HG02759 (cell line): Measurements from ENCODE around the gene SCN4B.

Experiments used
- ATAC-seq: cut with Tn5 transposase; IDR thresholded peaks from one replicate; pipeline ENCODE4 v1.9.1; 2021; ENCODE audit warnings: mild to moderate bottlenecking, moderate library complexity; ENCODE audit not compliant: unreplicated experiment

The SCN4B gene

GRCh38 chr11:118175031-118175992 lies 22.7 kb upstream of the SCN4B start:
- ATAC-seq = no peak

DNA sequence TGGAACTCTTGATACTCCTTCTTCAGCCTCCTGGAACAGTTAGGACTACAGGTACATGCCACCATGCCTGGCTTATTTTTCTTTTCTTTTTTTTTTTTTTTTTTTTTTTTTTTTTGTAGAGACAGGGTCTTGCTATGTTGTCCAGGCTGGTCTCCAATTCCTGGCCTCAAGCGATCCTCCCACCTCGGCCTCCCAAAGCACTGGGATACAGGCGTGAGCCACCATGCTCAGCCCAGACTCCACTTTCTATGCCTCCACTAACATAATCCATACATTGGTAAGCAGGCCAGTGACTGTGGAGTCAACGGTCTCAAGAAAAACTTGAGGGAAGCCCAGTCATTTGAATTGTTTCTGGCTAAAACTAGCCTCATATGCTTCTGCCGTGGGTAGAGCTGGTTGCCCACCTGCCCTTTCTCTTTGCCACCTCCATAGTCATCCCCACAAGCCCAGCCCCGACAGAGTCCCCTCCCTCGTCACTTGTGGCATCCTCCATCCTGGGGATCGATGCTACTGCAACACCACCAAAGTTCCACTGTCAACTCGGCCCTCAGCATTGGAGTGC lies 21.5 kb upstream of the SCN4B start:
- ATAC-seq = no peak

DNA sequence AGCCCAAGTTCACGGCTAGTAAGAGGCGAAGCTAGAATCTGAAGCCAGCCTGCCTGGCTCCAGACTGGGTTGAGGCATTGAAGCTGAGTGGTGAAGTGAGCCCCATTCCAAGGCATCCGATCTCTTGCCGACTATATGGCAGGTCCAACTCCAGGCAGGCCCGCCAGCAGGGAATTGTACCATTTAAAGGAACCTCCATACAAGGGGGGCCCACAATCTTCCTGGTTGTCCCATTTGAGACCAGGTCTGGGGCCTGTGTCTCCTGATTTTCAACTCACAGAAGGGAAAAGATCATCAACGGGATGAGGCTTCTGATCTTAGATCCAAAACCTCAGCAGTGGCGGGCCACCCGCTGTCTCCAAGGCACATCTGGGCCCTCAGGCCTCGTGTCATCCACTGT lies 19.7 kb upstream of the SCN4B start:
- no peak for ATAC-seq

GRCh38 chr11:118171269-118172062 lies 18.8 kb upstream of the SCN4B start:
- peak; percentile 54 for ATAC-seq

DNA sequence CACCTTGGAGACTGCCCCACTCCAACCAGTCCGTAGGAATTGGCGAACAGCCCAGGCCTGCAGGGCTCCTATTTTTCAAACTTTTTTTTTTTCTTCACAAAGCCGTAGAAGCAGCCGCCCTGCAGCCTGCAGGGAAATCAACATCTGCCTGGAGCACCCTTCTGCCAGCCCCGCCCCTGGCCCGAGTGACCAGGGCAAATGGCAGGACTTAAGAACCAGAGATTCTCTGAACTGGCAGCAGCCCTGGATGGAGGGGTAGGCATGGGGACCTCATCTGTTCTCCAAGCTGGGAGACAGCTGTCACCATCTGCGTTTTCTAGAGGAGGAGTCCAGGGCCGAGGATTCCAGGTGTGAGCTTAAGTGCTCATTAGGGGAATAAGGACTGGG lies 18.3 kb upstream of the SCN4B start:
- ATAC-seq = no peak

DNA sequence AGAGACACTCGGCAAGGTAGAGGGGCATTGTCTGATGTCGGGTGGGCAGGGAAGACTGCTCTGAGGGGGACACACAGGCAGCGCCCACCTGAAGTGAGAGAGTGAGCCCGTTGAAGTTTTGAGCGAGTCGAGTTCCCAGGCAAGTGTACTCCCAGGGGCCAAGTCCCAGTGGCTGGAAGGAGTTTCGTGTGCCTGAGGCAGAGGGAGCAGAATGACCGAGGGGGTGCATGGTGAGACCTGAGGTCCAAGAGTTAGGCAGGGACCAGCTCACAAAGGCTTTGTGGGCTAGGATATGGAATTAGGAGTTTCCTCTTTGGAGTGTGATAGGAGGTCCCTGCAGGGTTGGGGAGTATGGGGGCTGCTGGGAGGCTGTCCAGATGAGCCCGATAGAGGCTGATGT lies 17.6 kb upstream of the SCN4B start:
- ATAC-seq = no peak

DNA sequence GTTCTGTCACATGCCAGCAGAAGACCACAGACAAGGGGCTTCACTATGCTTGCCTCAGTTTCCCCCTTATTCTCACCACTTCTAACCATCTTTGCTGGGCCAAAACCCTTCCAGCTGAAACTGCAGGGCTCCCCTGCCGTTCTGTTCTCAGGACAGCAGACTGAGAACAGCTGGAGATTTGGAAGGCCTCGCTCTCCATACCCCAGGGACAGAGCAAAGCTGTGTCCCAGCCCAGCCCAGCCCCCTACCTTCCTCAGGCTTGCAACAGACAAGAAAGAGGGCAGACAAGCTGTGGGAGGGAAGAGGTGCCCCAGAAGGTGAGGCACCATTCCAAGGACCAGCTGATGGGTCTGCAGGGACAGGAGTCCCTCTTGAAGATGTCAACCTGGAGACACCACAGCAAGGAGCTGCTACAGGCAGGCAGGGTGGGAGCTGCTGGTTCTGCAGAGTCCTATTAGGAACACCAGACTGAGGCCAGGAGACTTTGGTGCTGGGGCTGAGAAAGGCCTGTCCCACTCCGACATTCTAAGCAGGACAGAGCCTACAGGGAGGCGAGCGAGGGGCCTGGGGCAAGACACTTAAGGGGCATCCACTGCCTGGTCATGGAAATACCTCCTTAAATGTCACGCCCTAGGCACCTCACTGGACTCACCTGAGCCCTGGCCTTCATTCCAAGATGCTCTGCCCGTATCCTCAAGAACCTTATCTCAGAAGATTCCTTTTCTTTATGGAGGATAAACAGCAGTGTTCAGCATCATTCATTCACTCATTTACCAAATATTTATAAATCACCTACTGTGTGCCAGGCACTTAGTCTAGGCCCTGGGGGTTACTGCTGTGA lies 16.9 kb upstream of the SCN4B start:
- no peak for ATAC-seq

DNA sequence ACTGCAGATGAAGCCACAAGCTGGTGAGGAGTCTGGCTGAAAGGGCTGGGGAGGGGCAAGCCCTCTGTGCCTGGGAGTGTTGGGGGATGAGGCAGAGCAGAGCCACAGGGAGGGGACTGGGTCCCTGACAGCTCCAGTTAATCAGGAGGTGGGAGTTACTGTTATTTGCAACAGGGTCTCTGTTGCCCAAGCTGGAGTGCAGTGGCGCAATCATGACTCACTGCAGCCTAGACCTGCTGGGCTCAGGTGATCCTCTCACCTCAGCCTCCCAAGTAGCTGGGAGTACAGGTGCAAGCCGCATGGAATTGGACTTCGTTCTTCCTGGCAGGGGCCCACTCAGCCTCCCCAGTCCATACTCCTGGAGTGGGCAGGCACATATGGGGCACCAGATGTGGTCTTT lies 16.1 kb upstream of the SCN4B start:
- ATAC-seq = no peak

- ATAC-seq = no peak
Observed at GRCh38 chr11:118168316-118168715, 15.7 kb upstream of the SCN4B start.

- ATAC-seq = no peak
Observed at GRCh38 chr11:118167906-118168305, 15.3 kb upstream of the SCN4B start.

- ATAC-seq = no peak
Observed at GRCh38 chr11:118167253-118167652, 14.6 kb upstream of the SCN4B start.

GRCh38 chr11:118166641-118167040 lies 14.0 kb upstream of the SCN4B start:
- no peak for ATAC-seq

DNA sequence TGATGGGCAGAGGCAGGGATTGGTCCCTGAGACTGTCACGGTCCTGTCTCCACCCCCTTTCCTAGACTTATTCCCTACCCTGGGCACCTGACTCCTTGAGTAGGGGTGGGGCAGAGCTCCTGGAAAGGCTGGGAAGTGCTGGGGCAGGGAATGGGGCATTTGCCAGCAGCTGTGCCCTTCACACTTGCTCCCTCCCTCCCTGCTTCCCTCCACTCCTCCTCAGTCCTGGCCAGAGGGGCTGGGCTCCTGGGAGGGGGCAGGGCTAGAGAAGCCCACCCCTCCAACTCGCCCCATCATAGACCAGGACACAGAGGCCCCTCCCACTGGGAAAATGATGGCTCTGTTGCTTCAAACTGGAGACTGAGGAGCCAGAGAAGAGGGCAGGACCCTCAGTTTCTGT lies 12.3 kb upstream of the SCN4B start:
- no peak for ATAC-seq

DNA sequence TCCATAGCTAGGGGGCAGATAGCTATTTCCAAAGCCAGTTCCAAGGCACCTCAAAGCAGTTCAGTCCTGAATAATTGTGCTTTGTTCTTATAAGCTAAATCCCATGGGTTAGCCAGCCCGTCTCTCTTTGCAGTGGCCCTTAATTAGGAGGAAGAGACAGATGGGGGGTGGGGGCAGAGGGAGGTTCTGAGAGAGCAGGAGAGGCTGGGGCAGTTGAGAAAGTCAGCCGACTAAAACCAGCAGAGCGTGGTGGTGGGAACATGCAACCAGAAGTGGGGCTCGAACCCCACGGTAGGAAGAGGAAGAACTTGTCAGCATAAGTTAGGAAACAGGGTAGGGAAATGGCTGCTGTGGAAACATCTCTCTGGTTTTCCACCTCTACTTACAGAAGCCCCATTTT lies 10.9 kb upstream of the SCN4B start:
- ATAC-seq = no peak

GRCh38 chr11:118162846-118163245 lies 10.2 kb upstream of the SCN4B start:
- ATAC-seq = no peak

- no peak for ATAC-seq
Observed at GRCh38 chr11:118161786-118162185, 9.2 kb upstream of the SCN4B start.

DNA sequence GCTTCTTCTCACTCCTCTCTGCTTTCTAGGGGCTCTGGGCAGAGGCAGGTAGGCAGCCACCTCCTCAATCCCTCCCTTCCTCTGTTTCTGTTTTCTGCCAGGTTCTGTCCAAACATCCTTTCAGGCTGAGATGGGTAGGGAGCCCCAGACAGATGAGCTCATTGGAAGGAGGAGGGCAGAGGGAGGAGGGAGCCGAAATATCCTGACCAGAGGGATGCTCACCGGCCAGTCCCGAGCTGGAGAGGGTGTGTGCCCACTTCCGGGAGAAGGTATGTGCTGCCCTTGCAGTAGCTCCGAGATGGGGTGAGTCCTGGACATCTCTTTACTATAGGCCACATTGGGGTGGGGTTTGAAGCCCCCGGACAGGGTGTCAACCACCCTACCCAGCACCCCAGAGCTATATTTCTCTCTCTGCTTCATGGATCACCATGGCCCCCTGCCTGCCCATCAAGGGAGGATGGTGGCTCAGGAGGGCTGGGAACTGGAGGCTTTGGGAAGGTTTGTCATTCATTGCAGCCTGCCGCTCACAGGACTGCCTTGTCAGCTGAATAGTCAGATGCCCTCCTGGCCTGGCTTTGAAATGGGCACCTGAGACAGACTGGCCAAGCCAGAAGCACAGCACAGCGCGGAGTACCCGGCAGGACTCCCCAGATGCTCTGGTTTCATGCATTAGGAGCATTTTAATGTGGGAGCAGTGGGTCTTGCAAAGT lies 4.7 kb upstream of the SCN4B start:
- no peak for ATAC-seq

- ATAC-seq = no peak
Observed at GRCh38 chr11:118156531-118157185, 4.0 kb upstream of the SCN4B start.

DNA sequence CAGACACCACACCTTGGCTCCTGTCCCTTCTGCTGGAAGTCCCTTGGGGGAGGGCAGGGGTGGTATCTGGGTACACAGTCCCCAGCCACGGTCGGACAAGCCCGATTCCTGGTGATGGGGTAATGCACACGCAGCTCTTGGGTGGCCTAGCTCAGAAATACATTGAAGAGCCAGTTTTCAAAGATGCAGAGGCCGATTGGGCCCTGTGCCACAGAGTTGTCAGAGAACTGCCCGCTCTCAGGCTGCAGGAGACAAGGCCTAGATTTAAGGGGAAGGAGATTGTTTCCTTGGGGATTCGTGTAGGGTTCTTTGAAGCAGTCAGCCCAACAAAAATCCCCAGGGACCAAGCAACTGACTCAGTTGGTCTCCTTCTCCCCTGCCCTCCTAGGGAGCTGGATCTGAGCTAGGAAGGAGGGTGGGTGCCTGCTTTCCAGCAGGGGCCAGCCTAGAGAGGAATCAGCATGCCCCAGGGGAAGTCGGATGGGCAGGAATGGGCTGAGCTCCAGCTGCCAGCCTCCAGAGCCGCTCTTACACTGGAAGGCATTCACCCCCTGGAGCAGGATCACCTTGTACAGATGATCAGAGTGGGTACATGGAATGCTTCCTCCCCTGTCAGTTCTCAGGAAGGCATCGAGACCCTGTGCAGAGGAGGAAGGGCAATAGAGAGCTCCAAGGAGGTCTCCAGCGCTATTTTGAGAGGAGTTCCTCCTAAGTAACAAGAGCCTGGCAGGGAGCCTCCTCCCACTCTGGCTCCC lies 3.3 kb upstream of the SCN4B start:
- no peak for ATAC-seq
